ENCODE data around the gene NID1.

Gene NID1

DNA sequence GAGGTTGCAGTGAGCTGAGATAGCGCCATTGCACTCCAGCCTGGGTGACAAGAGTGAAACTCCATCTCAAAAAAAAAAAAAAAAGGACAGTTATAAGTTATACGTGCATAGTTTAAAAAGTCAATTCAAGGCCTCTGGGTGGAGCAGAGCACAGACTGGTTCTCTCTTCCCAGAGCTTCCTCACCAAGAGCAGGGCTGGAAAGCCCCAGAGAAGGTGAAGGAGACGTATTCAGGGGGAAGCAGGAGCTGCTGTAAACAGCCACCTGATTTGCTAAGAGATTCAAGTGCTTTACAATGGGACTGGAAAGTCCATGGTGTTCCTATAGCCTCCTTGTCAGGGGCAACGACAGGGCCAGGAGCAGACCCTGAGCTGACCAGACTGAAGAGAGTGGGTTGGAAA, 113.2 kb downstream of the NID1 start:
- in situ Hi-C loops (cut with HindIII; ENCODE audit: low sequenced_read_pairs): no loop called here
- TF ChIP-seq, protein P1, sequence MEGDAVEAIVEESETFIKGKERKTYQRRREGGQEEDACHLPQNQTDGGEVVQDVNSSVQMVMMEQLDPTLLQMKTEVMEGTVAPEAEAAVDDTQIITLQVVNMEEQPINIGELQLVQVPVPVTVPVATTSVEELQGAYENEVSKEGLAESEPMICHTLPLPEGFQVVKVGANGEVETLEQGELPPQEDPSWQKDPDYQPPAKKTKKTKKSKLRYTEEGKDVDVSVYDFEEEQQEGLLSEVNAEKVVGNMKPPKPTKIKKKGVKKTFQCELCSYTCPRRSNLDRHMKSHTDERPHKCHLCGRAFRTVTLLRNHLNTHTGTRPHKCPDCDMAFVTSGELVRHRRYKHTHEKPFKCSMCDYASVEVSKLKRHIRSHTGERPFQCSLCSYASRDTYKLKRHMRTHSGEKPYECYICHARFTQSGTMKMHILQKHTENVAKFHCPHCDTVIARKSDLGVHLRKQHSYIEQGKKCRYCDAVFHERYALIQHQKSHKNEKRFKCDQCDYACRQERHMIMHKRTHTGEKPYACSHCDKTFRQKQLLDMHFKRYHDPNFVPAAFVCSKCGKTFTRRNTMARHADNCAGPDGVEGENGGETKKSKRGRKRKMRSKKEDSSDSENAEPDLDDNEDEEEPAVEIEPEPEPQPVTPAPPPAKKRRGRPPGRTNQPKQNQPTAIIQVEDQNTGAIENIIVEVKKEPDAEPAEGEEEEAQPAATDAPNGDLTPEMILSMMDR (IDR thresholded peaks at IDR 0.05; ENCODE audit: low read depth, low read length): no peak

DNA sequence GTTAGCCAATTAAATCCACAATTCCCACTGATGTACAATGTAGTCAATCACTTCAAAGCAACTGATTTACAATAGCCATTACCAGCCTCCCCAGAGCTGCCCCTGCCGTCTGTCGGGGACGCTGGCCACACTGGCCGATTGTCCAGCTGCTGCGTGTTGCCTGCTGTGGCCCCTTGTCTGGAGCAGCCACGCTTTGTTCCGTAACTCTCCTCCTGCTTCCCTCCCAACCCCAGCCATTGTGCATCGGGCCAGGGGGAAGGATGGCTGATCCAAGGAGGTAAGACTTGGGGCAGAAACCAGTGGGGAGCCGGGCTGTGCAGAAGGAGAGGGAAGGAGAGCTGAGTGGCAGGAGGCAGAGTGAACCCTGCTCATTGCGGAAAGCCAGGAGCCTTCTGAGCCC, 114.6 kb downstream of the NID1 start:
- DNase-seq (ENCODE audit: low read depth, low spot score): no peak
- no peak overlapping the region for H3K4me3 ChIP-seq (ENCODE audit: low read depth, low read length)
- TF ChIP-seq, protein P1 (IDR thresholded peaks at IDR 0.05; ENCODE audit: low read depth, low read length): no peak
- in situ Hi-C loops (cut with HindIII; ENCODE audit: low sequenced_read_pairs): no loop called here

More for the DNA sequence above, 113.2 kb downstream of the NID1 start:
- no peak overlapping the region for H3K4me3 ChIP-seq (ENCODE audit: low read depth, low read length)
- no peak for DNase-seq (ENCODE audit: low read depth, low spot score)

DNA sequence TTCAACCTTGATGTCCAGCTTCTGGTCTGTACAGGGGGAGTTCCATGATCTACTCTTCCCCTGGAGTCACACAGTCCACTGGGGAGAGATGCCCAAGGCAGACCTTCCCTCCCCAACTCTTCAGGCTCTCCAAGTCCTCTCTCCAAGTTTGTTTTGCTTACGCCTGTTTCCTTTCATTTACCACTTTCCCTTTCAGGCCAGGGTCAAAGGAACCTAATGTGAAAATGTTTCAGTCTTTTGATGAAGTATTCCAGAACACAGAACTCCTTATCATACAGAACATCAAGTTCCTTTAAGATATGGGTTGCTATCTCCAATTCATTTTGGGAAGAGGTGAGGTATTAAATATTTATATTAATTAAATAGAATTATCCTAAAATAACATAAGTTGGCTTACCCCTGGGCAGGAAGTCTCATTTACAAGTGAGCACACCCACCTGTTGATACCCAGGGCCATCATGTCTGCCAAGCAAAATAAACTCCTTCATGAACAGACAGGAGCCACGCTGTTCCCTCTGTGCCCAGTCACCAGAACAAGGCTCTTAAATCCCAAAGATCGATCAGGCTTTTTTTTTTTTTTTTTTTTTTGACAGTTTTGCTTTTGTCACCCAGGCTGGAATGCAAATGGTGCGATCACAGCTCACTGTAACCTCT, 116.0 kb downstream of the NID1 start:
- no peak overlapping the region for H3K4me3 ChIP-seq (ENCODE audit: low read depth, low read length)
- in situ Hi-C loops (cut with HindIII; ENCODE audit: low sequenced_read_pairs): no loop called here
- TF ChIP-seq, protein P1 (IDR thresholded peaks at IDR 0.05; ENCODE audit: low read depth, low read length): no peak
- DNase-seq (ENCODE audit: low read depth, low spot score): no peak

DNA sequence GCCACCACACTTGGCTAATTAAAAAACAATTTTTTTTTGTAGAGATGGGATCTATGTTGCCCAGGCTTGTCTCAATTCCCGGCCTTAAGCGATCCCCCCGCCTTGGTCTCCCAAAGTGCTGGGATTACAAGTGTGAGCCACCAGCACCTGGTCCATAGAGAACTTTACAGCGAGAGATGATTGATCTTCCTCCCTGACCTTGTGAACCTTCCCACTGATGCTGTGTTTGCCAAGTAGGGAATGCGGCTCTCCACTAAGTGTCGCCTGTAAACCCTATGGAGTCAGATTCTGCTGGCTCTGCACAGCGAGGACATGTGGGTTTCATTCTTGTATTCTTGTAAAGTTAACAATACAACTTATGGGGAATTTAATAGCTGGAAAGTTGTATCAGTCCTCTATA, 116.9 kb downstream of the NID1 start:
- TF ChIP-seq, protein P1 (IDR thresholded peaks at IDR 0.05; ENCODE audit: low read depth, low read length): no peak
- H3K4me3 ChIP-seq (ENCODE audit: low read depth, low read length): no peak overlapping the region
- in situ Hi-C loops (cut with HindIII; ENCODE audit: low sequenced_read_pairs): no loop called here
- DNase-seq (ENCODE audit: low read depth, low spot score): no peak

DNA sequence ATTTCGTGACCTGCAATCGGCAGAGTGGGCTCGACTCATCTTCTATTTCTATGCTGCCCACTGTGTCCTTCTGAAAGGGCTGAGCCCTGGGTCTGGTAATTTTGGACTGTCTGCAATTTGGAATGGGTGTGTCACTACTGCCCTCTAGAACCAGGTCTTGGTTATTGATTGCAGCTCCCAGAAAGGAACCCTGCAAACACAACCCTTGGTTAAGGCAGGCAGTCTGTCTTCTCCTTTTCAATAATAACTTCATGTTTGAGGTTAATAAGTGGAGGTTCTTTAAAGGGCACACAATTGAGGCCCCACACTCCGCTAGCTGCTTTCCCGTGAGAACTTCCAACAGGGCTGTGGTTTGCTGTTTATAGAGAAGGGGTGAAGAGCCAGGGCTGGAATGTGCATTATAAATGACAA, 118.3 kb downstream of the NID1 start:
- in situ Hi-C loops (cut with HindIII; ENCODE audit: low sequenced_read_pairs): no loop called here
- H3K4me3 ChIP-seq (ENCODE audit: low read depth, low read length): no peak overlapping the region
- TF ChIP-seq, protein P1 (IDR thresholded peaks at IDR 0.05; ENCODE audit: low read depth, low read length): peak; percentile 23
- peak; percentile 83 for DNase-seq (ENCODE audit: low read depth, low spot score)

DNA sequence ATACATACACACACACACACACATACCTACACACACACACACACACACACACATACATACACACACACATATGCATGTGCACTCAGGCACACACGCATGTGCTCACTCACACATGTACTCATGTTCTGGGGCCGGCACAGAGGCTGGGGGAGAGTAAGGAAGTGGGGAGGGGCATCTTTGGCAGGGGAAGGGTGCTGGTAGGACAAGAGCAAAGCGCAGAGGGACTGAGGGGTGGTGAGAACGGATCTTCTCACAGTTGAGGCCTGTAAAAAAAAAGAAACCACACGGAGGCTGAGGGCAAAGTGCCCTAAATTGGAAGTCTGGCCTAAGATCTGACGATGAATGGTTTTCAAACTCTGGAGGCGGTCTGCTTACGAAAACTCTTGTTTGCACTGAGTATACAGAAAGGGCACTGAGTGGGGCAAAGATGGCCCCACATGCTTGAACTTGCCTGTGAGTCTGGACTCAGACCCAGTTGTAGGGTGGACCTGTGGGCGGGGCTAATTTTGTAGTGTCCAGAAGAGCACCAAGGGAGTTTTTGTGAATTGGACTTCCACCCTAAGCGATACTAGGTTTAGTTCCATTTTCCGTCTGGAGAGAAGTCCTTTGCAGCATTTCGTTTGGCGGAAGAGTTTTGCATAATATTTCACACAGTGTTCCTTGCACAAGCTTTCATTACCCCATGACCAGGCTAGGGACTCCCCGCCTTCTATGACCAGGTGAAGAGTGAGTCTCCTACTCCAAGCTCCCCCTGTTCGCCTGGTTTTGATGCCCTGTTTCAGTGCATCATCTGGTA, 118.9 kb downstream of the NID1 start:
- in situ Hi-C loops (cut with HindIII; ENCODE audit: low sequenced_read_pairs): no loop called here
- TF ChIP-seq, protein P1 (IDR thresholded peaks at IDR 0.05; ENCODE audit: low read depth, low read length): no peak
- no peak overlapping the region for H3K4me3 ChIP-seq (ENCODE audit: low read depth, low read length)
- DNase-seq (ENCODE audit: low read depth, low spot score): no peak

Measured in astrocyte of the spinal cord (primary cell).